Measurements from ENCODE around the gene KRTAP10-3.
"Not testable (repeated sequence)": the region's sequence is repeated elsewhere in the genome, so short reads cannot be mapped to it uniquely, and the experiment has no call there.

Gene KRTAP10-3

DNA sequence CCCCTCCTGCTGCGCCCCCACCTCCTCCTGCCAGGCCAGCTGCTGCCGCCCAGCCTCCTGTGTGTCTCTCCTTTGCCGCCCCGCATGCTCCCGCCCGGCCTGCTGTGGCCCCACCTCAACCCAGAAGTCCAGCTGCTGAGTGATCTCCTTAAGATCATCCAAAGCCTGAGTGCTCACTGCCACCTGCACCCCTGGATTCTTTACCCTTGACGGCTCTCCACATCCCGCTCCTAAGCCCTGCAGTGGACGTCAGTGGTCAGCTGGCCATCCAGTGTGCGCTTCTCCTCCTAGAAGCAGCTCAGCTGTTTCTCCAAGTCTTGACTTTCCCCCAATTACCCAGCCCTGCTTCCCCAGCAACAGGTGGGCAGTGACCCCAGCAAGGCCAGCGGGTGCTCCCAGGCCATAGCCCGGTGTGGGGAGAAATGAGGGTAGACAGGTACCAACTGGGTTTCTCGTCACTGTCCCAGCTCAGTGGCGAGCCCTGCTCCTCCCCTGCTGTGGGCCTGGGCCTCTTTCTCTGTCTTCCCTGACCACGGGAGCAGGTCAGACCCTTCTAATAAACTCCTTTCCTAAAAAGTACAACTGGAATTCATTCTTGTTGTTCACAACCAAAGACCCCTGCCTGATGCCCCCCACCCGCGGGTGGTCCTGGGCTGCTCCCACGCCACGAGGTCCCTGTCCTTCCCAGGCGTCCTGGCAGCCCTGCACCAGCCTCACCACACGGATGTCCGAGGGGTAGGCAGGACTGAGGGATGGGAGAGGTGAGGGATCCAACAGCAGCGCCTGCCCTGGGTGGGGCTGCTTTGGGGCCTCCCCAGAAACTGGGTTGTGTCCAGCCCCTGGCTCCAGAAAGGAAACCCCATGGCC, 43.2 kb upstream of the KRTAP10-3 start:
- H3K4me1 Mint-ChIP-seq, result peaks cover 30% of the 10 kb centered on the region
- peaks cover 38% of the 10 kb centered on the region for H3K9me3 Mint-ChIP-seq
- H3K4me3 Mint-ChIP-seq, result no peak overlapping the region
- TF ChIP-seq, protein P1, sequence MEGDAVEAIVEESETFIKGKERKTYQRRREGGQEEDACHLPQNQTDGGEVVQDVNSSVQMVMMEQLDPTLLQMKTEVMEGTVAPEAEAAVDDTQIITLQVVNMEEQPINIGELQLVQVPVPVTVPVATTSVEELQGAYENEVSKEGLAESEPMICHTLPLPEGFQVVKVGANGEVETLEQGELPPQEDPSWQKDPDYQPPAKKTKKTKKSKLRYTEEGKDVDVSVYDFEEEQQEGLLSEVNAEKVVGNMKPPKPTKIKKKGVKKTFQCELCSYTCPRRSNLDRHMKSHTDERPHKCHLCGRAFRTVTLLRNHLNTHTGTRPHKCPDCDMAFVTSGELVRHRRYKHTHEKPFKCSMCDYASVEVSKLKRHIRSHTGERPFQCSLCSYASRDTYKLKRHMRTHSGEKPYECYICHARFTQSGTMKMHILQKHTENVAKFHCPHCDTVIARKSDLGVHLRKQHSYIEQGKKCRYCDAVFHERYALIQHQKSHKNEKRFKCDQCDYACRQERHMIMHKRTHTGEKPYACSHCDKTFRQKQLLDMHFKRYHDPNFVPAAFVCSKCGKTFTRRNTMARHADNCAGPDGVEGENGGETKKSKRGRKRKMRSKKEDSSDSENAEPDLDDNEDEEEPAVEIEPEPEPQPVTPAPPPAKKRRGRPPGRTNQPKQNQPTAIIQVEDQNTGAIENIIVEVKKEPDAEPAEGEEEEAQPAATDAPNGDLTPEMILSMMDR (IDR thresholded peaks at IDR 0.05), result no peak
- peaks cover 12% of the 10 kb centered on the region for H3K36me3 Mint-ChIP-seq (ENCODE audit: low read depth)
- DNase-seq, result no peak
- no peak overlapping the region for H3K27ac Mint-ChIP-seq
- peaks cover 12% of the 10 kb centered on the region for H3K27me3 Mint-ChIP-seq (ENCODE audit: low read depth, poor library complexity)

DNA sequence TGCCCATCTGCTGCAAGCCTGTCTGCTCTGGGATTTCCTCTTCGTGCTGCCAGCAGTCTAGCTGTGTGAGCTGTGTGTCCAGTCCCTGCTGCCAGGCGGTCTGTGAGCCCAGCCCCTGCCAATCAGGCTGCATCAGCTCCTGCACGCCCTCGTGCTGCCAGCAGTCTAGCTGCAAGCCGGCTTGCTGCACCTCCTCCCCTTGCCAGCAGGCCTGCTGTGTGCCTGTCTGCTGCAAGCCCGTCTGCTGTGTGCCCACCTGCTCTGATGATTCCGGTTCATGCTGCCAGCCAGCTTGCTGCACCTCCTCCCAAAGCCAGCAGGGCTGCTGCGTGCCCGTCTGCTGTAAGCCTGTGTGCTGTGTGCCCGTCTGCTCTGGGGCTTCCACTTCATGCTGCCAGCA, 42.5 kb upstream of the KRTAP10-3 start:
- H3K36me3 Mint-ChIP-seq (ENCODE audit: low read depth), result peaks cover 12% of the 10 kb centered on the region
- not testable (repeated sequence) for H3K4me3 Mint-ChIP-seq, DNase-seq, H3K27ac Mint-ChIP-seq
- peaks cover 30% of the 10 kb centered on the region for H3K4me1 Mint-ChIP-seq
- H3K9me3 Mint-ChIP-seq, result peaks cover 38% of the 10 kb centered on the region
- peaks cover 12% of the 10 kb centered on the region for H3K27me3 Mint-ChIP-seq (ENCODE audit: low read depth, poor library complexity)

DNA sequence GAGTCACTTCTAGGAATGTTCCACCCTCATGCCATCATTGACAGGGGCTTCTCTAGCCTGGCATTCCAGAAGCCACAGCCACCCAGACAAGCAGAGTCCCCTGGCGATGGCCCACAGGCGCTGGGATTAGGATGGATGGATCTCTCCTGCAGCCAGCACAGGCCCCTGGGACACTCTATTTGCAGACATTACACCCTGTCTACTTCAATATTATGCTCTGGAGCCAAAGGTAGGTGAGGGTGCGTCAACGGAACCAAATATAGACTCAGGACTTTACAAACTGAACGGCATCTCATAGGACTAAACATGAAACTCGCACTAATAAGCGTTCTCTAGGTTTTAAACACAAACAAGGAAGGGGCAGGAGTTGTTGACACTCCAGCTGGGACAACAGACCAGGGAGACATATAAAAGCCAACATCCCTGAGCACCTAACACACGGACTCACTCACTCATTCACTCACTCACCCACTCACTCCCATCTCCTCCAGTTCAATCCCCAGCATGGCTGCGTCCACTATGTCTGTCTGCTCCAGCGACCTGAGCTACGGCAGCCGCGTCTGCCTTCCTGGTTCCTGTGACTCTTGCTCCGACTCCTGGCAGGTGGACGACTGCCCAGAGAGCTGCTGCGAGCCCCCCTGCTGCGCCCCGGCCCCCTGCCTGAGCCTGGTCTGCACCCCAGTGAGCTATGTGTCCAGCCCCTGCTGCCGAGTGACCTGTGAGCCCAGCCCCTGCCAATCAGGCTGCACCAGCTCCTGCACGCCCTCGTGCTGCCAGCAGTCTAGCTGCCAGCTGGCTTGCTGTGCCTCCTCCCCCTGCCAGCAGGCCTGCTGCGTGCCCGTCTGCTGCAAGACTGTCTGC, 41.8 kb upstream of the KRTAP10-3 start, which contains the start of gene KRTAP10-7:
KRTAP10-7 (plus strand) TSS at position 480 of the 861 bp plus-strand sequence; CDS start at position 505, 25 bp downstream.
- not testable (repeated sequence) for DNase-seq; H3K27me3 Mint-ChIP-seq (ENCODE audit: low read depth, poor library complexity); H3K4me3 Mint-ChIP-seq
- Mint-ChIP-seq H3K9me3 (peaks cover 38% of the 10 kb centered on the region), H3K36me3 (ENCODE audit: low read depth) (peaks cover 12% of the 10 kb centered on the region), H3K4me1 (peaks cover 31% of the 10 kb centered on the region), H3K27ac (peak within 1 kb of the TSS; percentile 48)

DNA sequence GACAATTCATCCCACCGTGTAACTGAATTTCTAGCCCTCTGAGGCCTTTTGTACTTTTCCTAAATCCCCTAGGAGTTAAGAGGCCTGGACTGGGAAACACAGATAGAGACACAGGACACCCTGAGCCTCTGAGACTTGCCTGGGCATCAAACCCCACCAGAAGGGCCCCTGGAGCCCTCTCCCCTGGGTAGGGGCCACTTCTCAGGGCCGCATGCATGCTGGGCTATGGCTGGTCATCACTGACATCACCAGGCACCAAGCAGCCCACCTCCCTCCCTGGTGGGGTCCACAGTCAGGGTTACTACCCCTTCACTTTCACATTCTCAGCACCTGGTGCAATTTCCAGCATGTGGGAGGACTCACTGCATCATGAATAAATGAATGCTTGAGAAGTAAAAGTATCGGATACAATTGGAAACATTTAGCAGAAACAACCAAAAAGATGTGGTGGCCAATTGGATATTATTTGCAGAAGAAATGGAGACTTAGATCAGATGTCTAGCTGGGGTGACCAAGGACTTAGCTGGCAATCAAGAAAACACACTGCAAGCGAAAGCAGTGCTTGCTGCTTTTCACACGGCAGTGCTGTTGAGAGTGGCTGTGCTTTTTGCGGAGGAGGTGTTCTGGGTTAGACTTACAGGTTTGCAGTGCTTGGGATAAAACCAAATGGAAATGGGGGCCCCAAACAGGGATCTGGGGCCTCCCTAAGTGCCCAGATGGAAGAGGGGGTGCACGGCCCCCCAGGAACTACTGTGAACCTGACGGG, 40.9 kb upstream of the KRTAP10-3 start:
- Mint-ChIP-seq H3K4me3 (no peak overlapping the region), H3K9me3 (peaks cover 31% of the 10 kb centered on the region), H3K27ac (no peak overlapping the region), H3K4me1 (peaks cover 39% of the 10 kb centered on the region), H3K36me3 (ENCODE audit: low read depth) (peaks cover 12% of the 10 kb centered on the region), H3K27me3 (ENCODE audit: low read depth, poor library complexity) (peaks cover 9% of the 10 kb centered on the region)
- no peak for DNase-seq
- TF ChIP-seq, protein P1 (IDR thresholded peaks at IDR 0.05), result no peak

DNA sequence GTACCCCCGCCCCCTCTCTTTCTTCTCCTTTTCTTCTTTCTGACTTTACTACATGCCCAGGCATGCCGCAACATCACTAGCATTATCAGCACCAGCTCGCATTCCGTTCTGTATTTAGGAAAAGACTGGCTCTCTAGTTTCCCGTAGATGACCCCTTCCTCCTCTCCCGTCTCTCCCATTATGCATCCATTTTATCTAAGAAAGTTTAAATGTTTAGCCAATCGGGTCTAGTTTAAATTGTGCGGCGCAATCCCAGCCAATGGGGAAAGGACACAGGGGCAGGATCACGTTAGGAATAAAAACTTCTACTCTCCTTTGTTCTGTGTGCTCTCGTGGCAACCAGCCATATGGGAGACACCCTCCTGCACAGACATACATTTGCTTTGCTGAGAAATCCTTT, 39.5 kb upstream of the KRTAP10-3 start:
- Mint-ChIP-seq H3K27ac (peak overlapping the region; percentile 10), H3K4me3 (no peak overlapping the region), H3K4me1 (peaks cover 53% of the 10 kb centered on the region), H3K9me3 (peaks cover 26% of the 10 kb centered on the region), H3K36me3 (ENCODE audit: low read depth) (peaks cover 12% of the 10 kb centered on the region), H3K27me3 (ENCODE audit: low read depth, poor library complexity) (peaks cover 9% of the 10 kb centered on the region)
- no peak for DNase-seq
- TF ChIP-seq, protein P1 (IDR thresholded peaks at IDR 0.05), result no peak

DNA sequence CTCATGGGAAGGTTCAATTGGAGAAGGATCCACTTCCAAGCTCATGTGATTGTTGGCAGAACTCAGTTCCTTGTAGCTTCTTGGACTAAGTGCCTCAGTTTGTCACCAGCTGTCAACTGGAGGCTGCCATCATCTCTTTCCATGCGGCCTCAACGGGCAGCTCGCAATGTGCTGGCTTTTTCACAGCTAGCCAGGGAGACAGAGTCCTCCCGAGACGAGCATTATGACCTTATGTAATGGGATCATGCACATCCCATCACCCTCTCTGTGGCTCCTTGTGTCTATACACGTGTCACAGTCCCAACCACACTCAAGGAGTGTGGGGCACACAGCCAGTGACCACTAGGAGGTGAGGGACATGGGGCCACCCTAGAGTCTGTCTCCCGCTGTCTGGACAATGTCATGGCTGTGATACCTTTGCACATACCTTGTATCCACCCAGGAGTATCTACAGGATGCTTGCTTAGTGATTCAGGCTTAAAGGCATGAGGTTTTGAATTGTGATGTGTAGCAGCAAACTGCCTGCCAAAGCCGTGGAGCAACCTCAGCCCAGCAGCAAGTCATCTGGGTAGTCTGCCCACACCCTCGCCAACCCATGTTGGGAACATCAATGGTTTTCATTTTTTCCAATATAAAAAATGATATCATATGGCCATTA, 37.6 kb upstream of the KRTAP10-3 start:
- no peak overlapping the region for H3K4me3 Mint-ChIP-seq
- peaks cover 12% of the 10 kb centered on the region for H3K36me3 Mint-ChIP-seq (ENCODE audit: low read depth)
- peaks cover 5% of the 10 kb centered on the region for H3K27me3 Mint-ChIP-seq (ENCODE audit: low read depth, poor library complexity)
- TF ChIP-seq, protein P1 (IDR thresholded peaks at IDR 0.05), result no peak
- no peak overlapping the region for H3K27ac Mint-ChIP-seq
- DNase-seq, result no peak
- peaks cover 26% of the 10 kb centered on the region for H3K9me3 Mint-ChIP-seq
- peaks cover 54% of the 10 kb centered on the region for H3K4me1 Mint-ChIP-seq
